CD14-positive monocyte (primary cell): Measurements from ENCODE around the gene TRAF3IP3. TPM values are rescaled to one million over a fixed set of nuclear protein-coding genes. Genes with fewer than 3 reads are reported as not detected.

Source experiments
- DNase-seq, 3 donors: peaks; one replicate each; pipeline ENCODE4 v3.0.0-alpha.2; 2011 to 2022
- H2AFZ ChIP-seq: 2 replicates; pipeline ENCODE4 v1.6.0; 2012; ENCODE audit warnings: mild to moderate bottlenecking, low read depth, low read length, inconsistent platforms; ENCODE audit not compliant: insufficient read depth, poor library complexity, severe bottlenecking
- H3K27ac ChIP-seq, 2 donors: 1 replicate in 1 of 2; 2 replicates in 1 of 2; pipeline ENCODE4 v1.5.1; 2012 to 2013; ENCODE audit warnings: low read length in 2 of 2, control low read depth in 1 of 2, inconsistent platforms in 1 of 2, low read depth in 1 of 2, mild to moderate bottlenecking in 1 of 2
- H3K27me3 ChIP-seq, 2 donors: one replicate each; pipeline versions ENCODE4 v1.6.0 to v1.6.1; 2011 to 2013; ENCODE audit warnings: low read length in 2 of 2; ENCODE audit not compliant: control insufficient read depth in 2 of 2, insufficient read depth in 2 of 2
- H3K36me3 ChIP-seq, 2 donors: replicated peaks in 1 of 2; 1 replicate in 1 of 2; 2 replicates in 1 of 2; pipeline versions ENCODE4 v1.5.1 to v1.6.1; 2012 to 2013; ENCODE audit warnings: low read length in 2 of 2, control low read depth in 1 of 2, inconsistent platforms in 1 of 2, mild to moderate bottlenecking in 1 of 2; ENCODE audit not compliant: insufficient read depth in 2 of 2, control insufficient read depth in 1 of 2
- H3K4me1 ChIP-seq, 2 donors: 1 replicate in 1 of 2; 2 replicates in 1 of 2; pipeline versions ENCODE4 v1.5.1 to v1.6.1; 2012 to 2013; ENCODE audit warnings: low read length in 2 of 2, control low read depth in 1 of 2, inconsistent platforms in 1 of 2, mild to moderate bottlenecking in 1 of 2, moderate library complexity in 1 of 2; ENCODE audit not compliant: insufficient read depth in 2 of 2, control insufficient read depth in 1 of 2
- H3K4me2 ChIP-seq: replicated peaks from 2 replicates; pipeline ENCODE3; 2012; ENCODE audit warnings: low read length, moderate library complexity, mild to moderate bottlenecking; ENCODE audit not compliant: poor library complexity, severe bottlenecking; ENCODE audit errors: extremely low read depth
- H3K4me3 ChIP-seq, 3 experiments: fragments of 200-600 bp in 1 of 3; sonication (generic) in 1 of 3; replicated peaks in 1 of 3; 1 replicate in 2 of 3; 2 replicates in 1 of 3; pipeline ENCODE4 v1.5.1; 2011 to 2013; ENCODE audit warnings: low read length in 3 of 3, mild to moderate bottlenecking in 3 of 3, control low read depth in 2 of 3, low read depth in 2 of 3, inconsistent platforms in 1 of 3, moderate library complexity in 1 of 3
- H3K79me2 ChIP-seq: 2 replicates; pipeline ENCODE4 v1.6.0; 2012; ENCODE audit warnings: mild to moderate bottlenecking, control low read depth, inconsistent platforms, low read length, moderate library complexity; ENCODE audit not compliant: insufficient read depth
- H3K9ac ChIP-seq: 2 replicates; pipeline ENCODE4 v1.6.0; 2017; ENCODE audit warnings: low read length, mild to moderate bottlenecking; ENCODE audit not compliant: insufficient read depth, poor library complexity, severe bottlenecking
- H3K9me3 ChIP-seq, 2 donors: replicated peaks in 1 of 2; 1 replicate in 1 of 2; 2 replicates in 1 of 2; pipeline versions ENCODE4 v1.5.1 to v1.6.1; 2012 to 2013; ENCODE audit warnings: low read length in 2 of 2, control low read depth in 1 of 2; ENCODE audit not compliant: control insufficient read depth in 1 of 2, insufficient read depth in 1 of 2
- H4K20me1 ChIP-seq: 2 replicates; pipeline ENCODE4 v1.6.0; 2012; ENCODE audit warnings: mild to moderate bottlenecking, low read length, control low read depth, moderate library complexity; ENCODE audit not compliant: insufficient read depth
- H3K27ac Mint-ChIP-seq, 7 donors: one replicate each; pipeline ENCODE4 v1.8.0; 2020; ENCODE audit warnings: mild to moderate bottlenecking in 7 of 7, mixed read lengths in 7 of 7, moderate library complexity in 6 of 7, inconsistent platforms in 2 of 7
- H3K27me3 Mint-ChIP-seq, 3 donors: one replicate each; pipeline ENCODE4 v1.8.0; 2021 to 2022; ENCODE audit warnings: low read depth in 3 of 3, mild to moderate bottlenecking in 3 of 3, mixed read lengths in 3 of 3, moderate library complexity in 3 of 3, inconsistent platforms in 1 of 3
- H3K36me3 Mint-ChIP-seq, 2 donors: one replicate each; pipeline ENCODE4 v1.8.0; 2020; ENCODE audit warnings: mixed read lengths in 2 of 2, inconsistent platforms in 1 of 2, mild to moderate bottlenecking in 1 of 2
- H3K4me1 Mint-ChIP-seq: one replicate; pipeline ENCODE4 v1.8.0; 2020; ENCODE audit warnings: mild to moderate bottlenecking, mixed read lengths
- H3K4me3 Mint-ChIP-seq, 2 donors: one replicate each; pipeline ENCODE4 v1.8.0; 2020; ENCODE audit warnings: mild to moderate bottlenecking in 2 of 2, mixed read lengths in 2 of 2, moderate library complexity in 1 of 2
- H3K9me3 Mint-ChIP-seq, 7 donors: one replicate each; pipeline ENCODE4 v1.8.0; 2020 to 2022; ENCODE audit warnings: mixed read lengths in 7 of 7, mild to moderate bottlenecking in 6 of 7, moderate library complexity in 6 of 7, inconsistent platforms in 2 of 7
- WGBS: methylation state at CpG from one replicate; pipeline ENCODE4 v1.1.5; 2013; ENCODE audit warnings: missing lambda C conversion rate; ENCODE audit not compliant: insufficient coverage; 5-methylcytosine and 5-hydroxymethylcytosine counted together
- intact Hi-C, 2 donors: fragments of 100-400 bp; cut with micrococcal nuclease; formaldehyde crosslinking; loops; one replicate each; pipeline versions ENCODE4 v1.15.0 to v1.15.1; 2023
- polyA plus RNA-seq, 3 donors: library from polyadenylated mRNA; depleted of rRNA in 1 of 3; unstranded in 2 of 3; stranded (reverse) in 1 of 3; fragments of 300-500 nt in 2 of 3; fragments of >200 nt in 1 of 3; fragmentation: Illumina TruSeq in 2 of 3; gene quantifications; 1 replicate in 2 of 3; 2 replicates in 1 of 3; pipeline ENCODE4 v1.2.3, GENCODE V29; 2012 to 2021
- TF ChIP-seq, protein P1 (sequence below): fragments of 200-600 bp; IDR thresholded peaks from one replicate; pipeline ENCODE4 v1.8.0; 2022; ENCODE audit warnings: antibody characterized with exemption, mild to moderate bottlenecking

Gene TRAF3IP3
- polyA plus RNA-seq, 3 donors, result 89.3 to 266 (median 111) TPM

- Histone ChIP-seq H3K9ac (no peak overlapping the region), H3K4me1 (no peaks in the 10 kb centered on the region), H3K36me3 (no peaks in the 10 kb centered on the region), H3K27me3 (no peaks in the 10 kb centered on the region), H3K4me3 (no peak overlapping the region), H3K4me2 (no peak overlapping the region), H4K20me1 (no peaks in the 10 kb centered on the region), H2AFZ (no peak overlapping the region), H3K9me3 (no peaks in the 10 kb centered on the region), H3K79me2 (no peaks in the 10 kb centered on the region), H3K27ac (no peak overlapping the region)
- H3K9me3 Mint-ChIP-seq, result no peaks in the 10 kb centered on the region
- no peak overlapping the region for H3K27ac Mint-ChIP-seq
- TF ChIP-seq, protein P1, sequence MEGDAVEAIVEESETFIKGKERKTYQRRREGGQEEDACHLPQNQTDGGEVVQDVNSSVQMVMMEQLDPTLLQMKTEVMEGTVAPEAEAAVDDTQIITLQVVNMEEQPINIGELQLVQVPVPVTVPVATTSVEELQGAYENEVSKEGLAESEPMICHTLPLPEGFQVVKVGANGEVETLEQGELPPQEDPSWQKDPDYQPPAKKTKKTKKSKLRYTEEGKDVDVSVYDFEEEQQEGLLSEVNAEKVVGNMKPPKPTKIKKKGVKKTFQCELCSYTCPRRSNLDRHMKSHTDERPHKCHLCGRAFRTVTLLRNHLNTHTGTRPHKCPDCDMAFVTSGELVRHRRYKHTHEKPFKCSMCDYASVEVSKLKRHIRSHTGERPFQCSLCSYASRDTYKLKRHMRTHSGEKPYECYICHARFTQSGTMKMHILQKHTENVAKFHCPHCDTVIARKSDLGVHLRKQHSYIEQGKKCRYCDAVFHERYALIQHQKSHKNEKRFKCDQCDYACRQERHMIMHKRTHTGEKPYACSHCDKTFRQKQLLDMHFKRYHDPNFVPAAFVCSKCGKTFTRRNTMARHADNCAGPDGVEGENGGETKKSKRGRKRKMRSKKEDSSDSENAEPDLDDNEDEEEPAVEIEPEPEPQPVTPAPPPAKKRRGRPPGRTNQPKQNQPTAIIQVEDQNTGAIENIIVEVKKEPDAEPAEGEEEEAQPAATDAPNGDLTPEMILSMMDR, result no peak
- intact Hi-C loops, result no loop called here
- no peaks in the 10 kb centered on the region for H3K36me3 Mint-ChIP-seq
- WGBS, result no CpG with 5 or more reads among the region's 2 CpGs
- H3K4me1 Mint-ChIP-seq, result peaks cover 7% of the 10 kb centered on the region
- DNase-seq, result no peak
- H3K27me3 Mint-ChIP-seq, result peaks cover 0 to 2% (median 2%) of the 10 kb centered on the region in 3 donors
- no peak overlapping the region for H3K4me3 Mint-ChIP-seq
Observed at GRCh38 chr1:209714338-209714737, 41.5 kb upstream of the TRAF3IP3 start.

DNA sequence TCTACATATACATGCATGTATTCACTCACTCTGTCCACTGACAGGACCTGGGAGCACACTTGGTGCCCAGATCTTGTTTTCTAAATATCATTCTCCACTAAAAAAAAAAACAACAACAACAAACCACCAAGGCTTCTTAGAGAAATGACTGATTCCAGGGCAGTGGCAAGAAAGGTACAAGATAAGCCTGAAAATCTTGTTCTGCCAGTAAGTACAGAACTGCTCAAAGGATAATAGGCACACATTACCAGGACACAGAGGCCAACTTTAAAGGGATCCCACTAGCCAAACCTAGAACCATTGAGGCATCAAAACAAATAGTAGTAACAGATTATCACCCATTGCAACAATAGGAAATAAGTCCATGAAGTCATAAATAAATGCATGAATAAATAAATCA, 40.5 kb upstream of the TRAF3IP3 start:
- H3K4me1 ChIP-seq, result no peaks in the 10 kb centered on the region
- no peak for DNase-seq
- H3K79me2 ChIP-seq, result no peaks in the 10 kb centered on the region
- peaks cover 0 to 2% (median 0%) of the 10 kb centered on the region in 3 donors for H3K27me3 Mint-ChIP-seq
- H3K9me3 Mint-ChIP-seq, result no peaks in the 10 kb centered on the region
- no peak overlapping the region for H3K4me2 ChIP-seq
- no peak overlapping the region for H2AFZ ChIP-seq
- no peak overlapping the region for H3K9ac ChIP-seq
- TF ChIP-seq, protein P1, result no peak
- H3K9me3 ChIP-seq, result no peaks in the 10 kb centered on the region
- no peaks in the 10 kb centered on the region for H3K27me3 ChIP-seq
- no peak overlapping the region for H3K27ac Mint-ChIP-seq
- H3K4me3 Mint-ChIP-seq, result no peak overlapping the region
- H3K36me3 ChIP-seq, result no peaks in the 10 kb centered on the region
- H3K36me3 Mint-ChIP-seq, result no peaks in the 10 kb centered on the region
- no peak overlapping the region for H3K4me3 ChIP-seq
- no peaks in the 10 kb centered on the region for H4K20me1 ChIP-seq
- peaks cover 7% of the 10 kb centered on the region for H3K4me1 Mint-ChIP-seq
- intact Hi-C loops, result no loop called here
- no peak overlapping the region for H3K27ac ChIP-seq
